Muscle layer of colon (tissue), 2 donors: ENCODE data around the gene TOMT.
"Not testable (repeated sequence)": the region's sequence is repeated elsewhere in the genome, so short reads cannot be mapped to it uniquely, and the experiment has no call there.

Experiments
- H3K27ac ChIP-seq: one replicate; pipeline ENCODE4 v1.7.0; 2013; ENCODE audit warnings: low read depth, mild to moderate bottlenecking, low read length, moderate library complexity
- H3K27me3 ChIP-seq, 2 donors: one replicate each; pipeline ENCODE4 v1.7.0; 2013; ENCODE audit warnings: low read length in 2 of 2, mild to moderate bottlenecking in 2 of 2; ENCODE audit not compliant: insufficient read depth in 2 of 2, control insufficient read depth in 1 of 2
- H3K36me3 ChIP-seq: one replicate; pipeline ENCODE4 v1.7.0; 2013; ENCODE audit warnings: mild to moderate bottlenecking, low read length; ENCODE audit not compliant: insufficient read depth
- H3K4me1 ChIP-seq: one replicate; pipeline ENCODE4 v1.7.0; 2013; ENCODE audit warnings: mild to moderate bottlenecking, low read length; ENCODE audit not compliant: insufficient read depth
- H3K4me3 ChIP-seq, 2 donors: one replicate each; pipeline ENCODE4 v1.7.0; 2013; ENCODE audit warnings: low read length in 2 of 2, low read depth in 1 of 2, mild to moderate bottlenecking in 1 of 2, moderate library complexity in 1 of 2
- H3K9ac ChIP-seq: one replicate; pipeline ENCODE4 v1.7.0; 2013; ENCODE audit warnings: low read length
- H3K9me3 ChIP-seq: one replicate; pipeline ENCODE4 v1.7.0; 2013; ENCODE audit warnings: mild to moderate bottlenecking, low read length
- donor health status: abdominal sarcoma.
- donor health status: Adenocarcinoma of cecum.

TOMT gene

GRCh38 chr11:72144807-72145565 is 39.3 kb downstream of the TOMT start:
- no peaks in the 10 kb centered on the region for H3K27me3 ChIP-seq
- H3K9me3 ChIP-seq: no peaks in the 10 kb centered on the region
- no peaks in the 10 kb centered on the region for H3K36me3 ChIP-seq
- H3K27ac ChIP-seq: no peak overlapping the region
- no peak overlapping the region for H3K9ac ChIP-seq
- H3K4me3 ChIP-seq: no peak overlapping the region
- H3K4me1 ChIP-seq: no peaks in the 10 kb centered on the region

- no peak overlapping the region for H3K4me3 ChIP-seq
- no peaks in the 10 kb centered on the region for H3K4me1 ChIP-seq
- no peaks in the 10 kb centered on the region for H3K36me3 ChIP-seq
- no peak overlapping the region for H3K9ac ChIP-seq
- H3K9me3 ChIP-seq: no peaks in the 10 kb centered on the region
- no peaks in the 10 kb centered on the region for H3K27me3 ChIP-seq
- H3K27ac ChIP-seq: no peak overlapping the region
Observed at GRCh38 chr11:72146625-72147024, 40.9 kb downstream of the TOMT start.

GRCh38 chr11:72150882-72151281 is 45.2 kb downstream of the TOMT start:
- H3K27ac ChIP-seq: no peak overlapping the region
- H3K36me3 ChIP-seq: no peaks in the 10 kb centered on the region
- H3K4me3 ChIP-seq: no peak overlapping the region
- no peaks in the 10 kb centered on the region for H3K9me3 ChIP-seq
- H3K9ac ChIP-seq: no peak overlapping the region
- no peaks in the 10 kb centered on the region for H3K4me1 ChIP-seq
- no peaks in the 10 kb centered on the region for H3K27me3 ChIP-seq

GRCh38 chr11:72153874-72154273 is 48.1 kb downstream of the TOMT start:
- not testable (repeated sequence) for H3K36me3 ChIP-seq, H3K4me1 ChIP-seq, H3K27ac ChIP-seq, H3K9ac ChIP-seq, H3K4me3 ChIP-seq, H3K27me3 ChIP-seq, H3K9me3 ChIP-seq

GRCh38 chr11:72154816-72155215 is 49.1 kb downstream of the TOMT start:
- Histone ChIP-seq H3K9ac (no peak overlapping the region), H3K4me3 (no peak overlapping the region), H3K27me3 (no peaks in the 10 kb centered on the region), H3K4me1 (no peaks in the 10 kb centered on the region), H3K36me3 (no peaks in the 10 kb centered on the region), H3K9me3 (no peaks in the 10 kb centered on the region), H3K27ac (no peak overlapping the region)

GRCh38 chr11:72155751-72156150 is 50.0 kb downstream of the TOMT start:
- no peaks in the 10 kb centered on the region for H3K27me3 ChIP-seq
- no peaks in the 10 kb centered on the region for H3K9me3 ChIP-seq
- H3K27ac ChIP-seq: no peak overlapping the region
- H3K4me3 ChIP-seq: no peak overlapping the region
- no peak overlapping the region for H3K9ac ChIP-seq
- no peaks in the 10 kb centered on the region for H3K36me3 ChIP-seq
- no peaks in the 10 kb centered on the region for H3K4me1 ChIP-seq

- Histone ChIP-seq H3K27ac (no peak overlapping the region), H3K27me3 (no peaks in the 10 kb centered on the region), H3K9me3 (no peaks in the 10 kb centered on the region), H3K4me3 (no peak overlapping the region), H3K4me1 (no peaks in the 10 kb centered on the region), H3K9ac (no peak overlapping the region), H3K36me3 (no peaks in the 10 kb centered on the region)
Observed at GRCh38 chr11:72157131-72157530, 51.4 kb downstream of the TOMT start.
